IMR-90 (cell line): ENCODE results near the gene CYSLTR2. TPM values are rescaled to one million over a fixed set of nuclear protein-coding genes. Genes with fewer than 3 reads are reported as not detected.

Experiments used
- ATAC-seq: fragments of 200-7000 bp; cut with Tn5 transposase; 2 replicates; pipeline ENCODE4 v1.9.1; 2020; ENCODE audit warnings: low read depth, mild to moderate bottlenecking, moderate library complexity
- BruUV-seq: library from RNA; stranded (reverse); fragments of 400-500 nt; replicated peaks from 2 replicates; lab custom pipeline; 2021; lab: Mats Ljungman, UMichigan
- CTCF ChIA-PET: fragments of 300-600 bp; formaldehyde crosslinking; extraction: SDS; loops from one replicate; lab custom pipeline; 2021; ENCODE audit warnings: antibody characterized with exemption; lab: Yijun Ruan, JAX
- POLR2A ChIA-PET: fragments of 300-600 bp; sonication (Branson Sonifier 250); formaldehyde crosslinking; loops from one replicate; lab custom pipeline; 2022; ENCODE audit warnings: antibody characterized with exemption; ENCODE audit not compliant: unreplicated experiment; lab: Charles Lee
- DNase-seq: peaks from one replicate; pipeline ENCODE4 v3.0.0; 2013
- H2AFZ ChIP-seq: replicated peaks from 2 replicates; pipeline ENCODE3; 2013; ENCODE audit warnings: low read length, mild to moderate bottlenecking; ENCODE audit not compliant: poor library complexity
- H2AK5ac ChIP-seq: 2 replicates; pipeline ENCODE4 v1.6.1; 2013; ENCODE audit warnings: low read depth, low read length, inconsistent platforms
- H2AK9ac ChIP-seq: replicated peaks from 2 replicates; pipeline ENCODE3; 2013; ENCODE audit warnings: mild to moderate bottlenecking, low read depth, low read length, moderate library complexity; ENCODE audit not compliant: poor library complexity
- H2BK120ac ChIP-seq: 2 replicates; pipeline ENCODE4 v1.6.1; 2013; ENCODE audit warnings: low read depth, low read length, inconsistent platforms
- H2BK15ac ChIP-seq: 3 replicates; pipeline ENCODE4 v1.6.1; 2013; ENCODE audit warnings: low read depth, low read length, inconsistent platforms
- H2BK20ac ChIP-seq: 2 replicates; pipeline ENCODE4 v1.6.1; 2013; ENCODE audit warnings: low read depth, mild to moderate bottlenecking, inconsistent platforms, low read length, moderate library complexity
- H2BK5ac ChIP-seq: 2 replicates; pipeline ENCODE4 v1.6.1; 2013; ENCODE audit warnings: mild to moderate bottlenecking, low read depth, low read length, inconsistent platforms; ENCODE audit not compliant: poor library complexity, severe bottlenecking
- H3K14ac ChIP-seq: replicated peaks from 2 replicates; pipeline ENCODE4 v1.6.1; 2013; ENCODE audit warnings: low read depth, low read length, inconsistent platforms
- H3K18ac ChIP-seq: 2 replicates; pipeline ENCODE4 v1.6.1; 2013; ENCODE audit warnings: low read depth, low read length, control low read depth
- H3K23ac ChIP-seq: 2 replicates; pipeline ENCODE4 v1.6.1; 2013; ENCODE audit warnings: low read depth, low read length, inconsistent platforms
- H3K27ac ChIP-seq: 2 replicates; pipeline ENCODE4 v1.5.1; 2013; ENCODE audit warnings: mild to moderate bottlenecking, control low read depth, low read length; ENCODE audit not compliant: insufficient read depth
- H3K27me3 ChIP-seq: 2 replicates; pipeline ENCODE4 v1.6.1; 2013; ENCODE audit warnings: low read length; ENCODE audit not compliant: control insufficient read depth, insufficient read depth
- H3K36me3 ChIP-seq: 2 replicates; pipeline ENCODE4 v1.6.1; 2013; ENCODE audit warnings: low read length, mixed read lengths; ENCODE audit not compliant: control insufficient read depth, insufficient read depth
- H3K4ac ChIP-seq: 2 replicates; pipeline ENCODE4 v1.6.1; 2013; ENCODE audit warnings: low read depth, low read length, inconsistent platforms
- H3K4me1 ChIP-seq: 2 replicates; pipeline ENCODE4 v1.6.1; 2013; ENCODE audit warnings: low read length, mixed read lengths; ENCODE audit not compliant: control insufficient read depth, insufficient read depth
- H3K4me2 ChIP-seq: 2 replicates; pipeline ENCODE4 v1.6.1; 2013; ENCODE audit warnings: low read depth, mild to moderate bottlenecking, control low read depth, low read length, moderate library complexity
- H3K4me3 ChIP-seq: 2 replicates; pipeline ENCODE4 v1.5.1; 2013; ENCODE audit warnings: low read depth, mild to moderate bottlenecking, control low read depth, low read length, moderate library complexity; ENCODE audit not compliant: insufficient read depth
- H3K56ac ChIP-seq: 2 replicates; pipeline ENCODE4 v1.6.1; 2013; ENCODE audit warnings: low read length, inconsistent platforms; ENCODE audit not compliant: insufficient read depth; ENCODE audit errors: extremely low read depth
- H3K79me1 ChIP-seq, 2 experiments: 2 replicates each; pipeline ENCODE4 v1.6.1; 2013; ENCODE audit warnings: low read length in 2 of 2, inconsistent platforms in 1 of 2, low read depth in 1 of 2
- H3K9ac ChIP-seq: 2 replicates; pipeline ENCODE4 v1.6.1; 2013; ENCODE audit warnings: low read depth, low read length, control low read depth
- H3K9me1 ChIP-seq: 2 replicates; pipeline ENCODE4 v1.6.1; 2013; ENCODE audit warnings: low read length, inconsistent platforms; ENCODE audit not compliant: insufficient read depth
- H3K9me3 ChIP-seq: 2 replicates; pipeline ENCODE4 v1.6.1; 2013; ENCODE audit warnings: low read length; ENCODE audit not compliant: control insufficient read depth, insufficient read depth
- H4K20me1 ChIP-seq: 2 replicates; pipeline ENCODE4 v1.6.1; 2013; ENCODE audit warnings: low read length, inconsistent platforms; ENCODE audit not compliant: insufficient read depth
- H4K5ac ChIP-seq: 2 replicates; pipeline ENCODE4 v1.6.1; 2013; ENCODE audit warnings: mild to moderate bottlenecking, low read depth, low read length, control low read depth
- H4K8ac ChIP-seq, 2 experiments: 2 replicates each; pipeline ENCODE4 v1.6.1; 2013; ENCODE audit warnings: low read depth in 2 of 2, low read length in 2 of 2, control low read depth in 1 of 2, inconsistent platforms in 1 of 2
- H4K91ac ChIP-seq: 2 replicates; pipeline ENCODE4 v1.6.1; 2013; ENCODE audit warnings: low read depth, low read length, inconsistent platforms; ENCODE audit not compliant: insufficient read depth
- BHLHE40 ChIP-seq: fragments of 150-350 bp; IDR thresholded peaks from 2 replicates; pipeline ENCODE4 v1.6.1; 2016; ENCODE audit warnings: mild to moderate bottlenecking, low read depth, low read length
- CEBPB ChIP-seq: IDR thresholded peaks from 2 replicates; pipeline ENCODE4 v1.6.1; 2012; ENCODE audit warnings: low read depth, low read length, improper control_type of control experiment
- CHD1 ChIP-seq: IDR thresholded peaks from 2 replicates; pipeline ENCODE4 v1.6.1; 2012; ENCODE audit warnings: low read depth, low read length, improper control_type of control experiment
- ELK1 ChIP-seq: fragments of 150-350 bp; IDR thresholded peaks from 2 replicates; pipeline ENCODE4 v1.6.1; 2016; ENCODE audit warnings: low read depth, mild to moderate bottlenecking, low read length, moderate library complexity, borderline replicate concordance
- FOS ChIP-seq: fragments of 150-350 bp; IDR thresholded peaks from 2 replicates; pipeline ENCODE4 v1.6.1; 2016; ENCODE audit warnings: low read depth, low read length
- MAFK ChIP-seq: IDR thresholded peaks from 2 replicates; pipeline ENCODE4 v1.6.1; 2012; ENCODE audit warnings: low read depth, low read length, improper control_type of control experiment
- MAZ ChIP-seq: IDR thresholded peaks from 2 replicates; pipeline ENCODE4 v1.6.1; 2012; ENCODE audit warnings: low read depth, mild to moderate bottlenecking, low read length, improper control_type of control experiment, moderate library complexity, borderline replicate concordance
- MXI1 ChIP-seq: IDR thresholded peaks from 2 replicates; pipeline ENCODE4 v1.6.1; 2012; ENCODE audit warnings: low read depth, mild to moderate bottlenecking, low read length, moderate library complexity, borderline replicate concordance
- NFE2L2 ChIP-seq: fragments of 150-350 bp; IDR thresholded peaks from 2 replicates; pipeline ENCODE4 v1.6.1; 2016; ENCODE audit warnings: low read depth, mild to moderate bottlenecking, low read length
- POLR2A ChIP-seq: IDR thresholded peaks from 2 replicates; pipeline ENCODE4 v1.6.1; 2012; ENCODE audit warnings: mild to moderate bottlenecking, low read depth, low read length
- RAD21 ChIP-seq: IDR thresholded peaks from 2 replicates; pipeline ENCODE4 v1.6.1; 2012; ENCODE audit warnings: low read length, improper control_type of control experiment
- RCOR1 ChIP-seq: IDR thresholded peaks from 2 replicates; pipeline ENCODE4 v1.6.1; 2012; ENCODE audit warnings: mild to moderate bottlenecking, low read length, improper control_type of control experiment; ENCODE audit not compliant: insufficient replicate concordance
- RFX5 ChIP-seq: IDR thresholded peaks from 2 replicates; pipeline ENCODE4 v1.8.0; 2012; ENCODE audit warnings: low read depth, mild to moderate bottlenecking, low read length, moderate library complexity
- SMC3 ChIP-seq: fragments of 150-350 bp; IDR thresholded peaks from 2 replicates; pipeline ENCODE4 v1.6.1; 2016; ENCODE audit warnings: low read depth, mild to moderate bottlenecking, antibody characterized with exemption, low read length, moderate library complexity
- WGBS, 2 experiments: methylation state at CpG; one replicate each; pipeline versions ENCODE4 v1.1.5 to v1.1.7; 2013; ENCODE audit warnings: missing lambda C conversion rate in 2 of 2; ENCODE audit not compliant: insufficient read length in 1 of 2; ENCODE audit errors: extremely low coverage in 2 of 2; 5-methylcytosine and 5-hydroxymethylcytosine counted together
- dilution Hi-C: fragments of 300-500 bp; cut with HindIII; formaldehyde crosslinking; loops from one replicate; pipeline ENCODE4 v1.14.3; 2018; ENCODE audit warnings: low sequenced_read_pairs; ENCODE audit not compliant: unreplicated experiment
- in situ Hi-C: fragments of 300-500 bp; cut with MboI; formaldehyde crosslinking; loops from 3 replicates; pipeline ENCODE4 v1.14.3; 2019; ENCODE audit warnings: low sequenced_read_pairs, inconsistent platforms, mixed read lengths
- intact Hi-C: fragments of 100-400 bp; cut with micrococcal nuclease; formaldehyde crosslinking; loops from 2 replicates; pipeline ENCODE4 v1.10.0; 2022
- polyA plus RNA-seq, 3 experiments: library from polyadenylated mRNA; depleted of rRNA; stranded (reverse); fragments of >200 nt; gene quantifications; 2 replicates each; pipeline ENCODE4 v1.2.3, GENCODE V29; 2012; ENCODE audit warnings: low replicate concordance in 1 of 3
- total RNA-seq: library from RNA; depleted of rRNA; stranded (reverse); fragments of >200 nt; gene quantifications from 2 replicates; pipeline ENCODE4 v1.2.3, GENCODE V29; 2012
- TF ChIP-seq, protein P1 (sequence below): conservative IDR thresholded peaks from 2 replicates; pipeline ENCODE4 v1.5.1; 2012; ENCODE audit warnings: mild to moderate bottlenecking, low read depth, low read length, improper control_type of control experiment
- TF ChIP-seq, protein P2 (sequence below): fragments of 150-350 bp; IDR thresholded peaks from 2 replicates; pipeline ENCODE4 v1.6.1; 2017; ENCODE audit warnings: mild to moderate bottlenecking, antibody characterized with exemption, low read length, low read depth

CYSLTR2 gene
- total and polyA plus RNA-seq, 2 of the 4 experiments (the other 2 are of a cell fraction): not detected

GRCh38 chr13:48738311-48738710, 84.6 kb downstream of the CYSLTR2 start:
- intact Hi-C loops: no loop called here

More at GRCh38 chr13:48738311-48738710, 84.6 kb downstream of the CYSLTR2 start:
- ATAC-seq: no peak
- no peaks in the 10 kb centered on the region for H4K20me1 ChIP-seq
- H4K8ac ChIP-seq: 0 out of 4 replicates have a peak overlapping the region, but pooled peaks of 1 of the 2 experiments have one; percentile 3
- H3K27me3 ChIP-seq: peaks cover 2% of the 10 kb centered on the region; the same call in 1 of the 2 replicates
- H3K23ac ChIP-seq: no peak overlapping the region
- peaks cover 2% of the 10 kb centered on the region; the same call in 1 of the 2 replicates for H3K9me1 ChIP-seq
- no TSS peak for BruUV-seq
- CTCF ChIA-PET: interaction anchor here (0.9 kb wide), 1 partner anchor 9 kb away, joined by 3 read pairs; no protein-coding TSS in a partner anchor
- no peak overlapping the region for H3K4ac ChIP-seq
- H3K4me2 ChIP-seq: no peak overlapping the region
- H2BK15ac ChIP-seq: no peak overlapping the region
- no peaks in the 10 kb centered on the region for H3K36me3 ChIP-seq
- H3K9me3 ChIP-seq: no peaks in the 10 kb centered on the region
- WGBS, 2 experiments: 40% methylated on average over 2 of the region's 6 CpGs; no CpG with 5 or more reads in 1 of the 2 experiments
- H3K56ac ChIP-seq: no peak overlapping the region
- DNase-seq: no peak
- in situ Hi-C loops: no loop called here
- no peak overlapping the region for H2AK5ac ChIP-seq
- H2AK9ac ChIP-seq: no peak overlapping the region
- dilution Hi-C loops: no loop called here
- peak overlapping the region; percentile 46 for H2AFZ ChIP-seq
- no peak overlapping the region for H3K14ac ChIP-seq
- H3K4me1 ChIP-seq: peaks cover 5% of the 10 kb centered on the region; the same call in 1 of the 2 replicates
- H2BK5ac ChIP-seq: no peak overlapping the region
- no peak overlapping the region for H4K91ac ChIP-seq
- H3K9ac ChIP-seq: no peak overlapping the region
- H4K5ac ChIP-seq: no peak overlapping the region
- H3K79me1 ChIP-seq: no peaks in the 10 kb centered on the region
- no peak overlapping the region for H2BK120ac ChIP-seq
- no peak overlapping the region for H3K18ac ChIP-seq
- no peak overlapping the region for H3K4me3 ChIP-seq
- no peak overlapping the region for H2BK20ac ChIP-seq
- TF ChIP-seq RAD21 (no peak), RFX5 (no peak), POLR2A (no peak), CHD1 (no peak), RCOR1 (no peak), SMC3 (no peak), BHLHE40 (no peak), MAZ (no peak), MXI1 (no peak), ELK1 (no peak), CEBPB (no peak), NFE2L2 (no peak), MAFK (no peak), FOS (no peak)
- TF ChIP-seq, protein P1, sequence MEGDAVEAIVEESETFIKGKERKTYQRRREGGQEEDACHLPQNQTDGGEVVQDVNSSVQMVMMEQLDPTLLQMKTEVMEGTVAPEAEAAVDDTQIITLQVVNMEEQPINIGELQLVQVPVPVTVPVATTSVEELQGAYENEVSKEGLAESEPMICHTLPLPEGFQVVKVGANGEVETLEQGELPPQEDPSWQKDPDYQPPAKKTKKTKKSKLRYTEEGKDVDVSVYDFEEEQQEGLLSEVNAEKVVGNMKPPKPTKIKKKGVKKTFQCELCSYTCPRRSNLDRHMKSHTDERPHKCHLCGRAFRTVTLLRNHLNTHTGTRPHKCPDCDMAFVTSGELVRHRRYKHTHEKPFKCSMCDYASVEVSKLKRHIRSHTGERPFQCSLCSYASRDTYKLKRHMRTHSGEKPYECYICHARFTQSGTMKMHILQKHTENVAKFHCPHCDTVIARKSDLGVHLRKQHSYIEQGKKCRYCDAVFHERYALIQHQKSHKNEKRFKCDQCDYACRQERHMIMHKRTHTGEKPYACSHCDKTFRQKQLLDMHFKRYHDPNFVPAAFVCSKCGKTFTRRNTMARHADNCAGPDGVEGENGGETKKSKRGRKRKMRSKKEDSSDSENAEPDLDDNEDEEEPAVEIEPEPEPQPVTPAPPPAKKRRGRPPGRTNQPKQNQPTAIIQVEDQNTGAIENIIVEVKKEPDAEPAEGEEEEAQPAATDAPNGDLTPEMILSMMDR: no peak
- TF ChIP-seq, protein P2, sequence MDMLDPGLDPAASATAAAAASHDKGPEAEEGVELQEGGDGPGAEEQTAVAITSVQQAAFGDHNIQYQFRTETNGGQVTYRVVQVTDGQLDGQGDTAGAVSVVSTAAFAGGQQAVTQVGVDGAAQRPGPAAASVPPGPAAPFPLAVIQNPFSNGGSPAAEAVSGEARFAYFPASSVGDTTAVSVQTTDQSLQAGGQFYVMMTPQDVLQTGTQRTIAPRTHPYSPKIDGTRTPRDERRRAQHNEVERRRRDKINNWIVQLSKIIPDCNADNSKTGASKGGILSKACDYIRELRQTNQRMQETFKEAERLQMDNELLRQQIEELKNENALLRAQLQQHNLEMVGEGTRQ: no peak
- no peak overlapping the region for H3K27ac ChIP-seq
- POLR2A ChIA-PET: no interaction called here
